Neural cell (in vitro differentiated cells): Measurements from ENCODE around the gene SFMBT1. TPM values are rescaled to one million over a fixed set of nuclear protein-coding genes. Genes with fewer than 3 reads are reported as not detected.

ENCODE experiments used
- H2AFZ ChIP-seq: fragments of 200-600, 300-800 bp; sonication (generic), shearing (Covaris generic); 2 replicates; pipeline ENCODE4 v1.6.0; 2014; ENCODE audit warnings: low read depth, mild to moderate bottlenecking, antibody characterized with exemption, low read length, moderate library complexity
- H3F3A ChIP-seq: fragments of 200-600 bp; shearing (Covaris generic); 2 replicates; pipeline ENCODE4 v1.6.1; 2016; ENCODE audit warnings: mild to moderate bottlenecking, moderate library complexity, mixed read lengths, antibody characterized with exemption, low read length; ENCODE audit not compliant: insufficient read depth, poor library complexity, severe bottlenecking
- H3K27ac ChIP-seq: fragments of 200-600, 300-800 bp; sonication (generic), shearing (Covaris generic); 2 replicates; pipeline ENCODE4 v1.5.1; 2014; ENCODE audit warnings: mild to moderate bottlenecking, low read length, moderate library complexity
- H3K27me3 ChIP-seq: fragments of 300-800, 200-600 bp; sonication (generic), shearing (Covaris generic); 2 replicates; pipeline ENCODE4 v1.6.0; 2014; ENCODE audit warnings: mild to moderate bottlenecking, low read depth, low read length, moderate library complexity; ENCODE audit not compliant: insufficient read depth
- H3K36me3 ChIP-seq: fragments of 300-800, 200-600 bp; sonication (generic), shearing (Covaris generic); 2 replicates; pipeline ENCODE4 v1.5.1; 2014; ENCODE audit warnings: mild to moderate bottlenecking, antibody characterized with exemption, low read length, moderate library complexity; ENCODE audit not compliant: insufficient read depth
- H3K4me2 ChIP-seq: fragments of 300-800, 200-600 bp; sonication (generic), shearing (Covaris generic); 2 replicates; pipeline ENCODE4 v1.6.0; 2014; ENCODE audit warnings: mild to moderate bottlenecking, low read length
- H3K4me3 ChIP-seq: fragments of 300-800, 200-600 bp; sonication (generic), shearing (Covaris generic); 2 replicates; pipeline ENCODE4 v1.5.1; 2014; ENCODE audit warnings: mild to moderate bottlenecking, low read length, moderate library complexity
- H3K79me2 ChIP-seq: fragments of 200-600 bp; shearing (Covaris generic); replicated peaks from 2 replicates; pipeline ENCODE4 v1.6.0; 2014; ENCODE audit warnings: mild to moderate bottlenecking, low read length, moderate library complexity; ENCODE audit not compliant: insufficient read depth
- H3K9ac ChIP-seq: fragments of 300-800, 200-600 bp; sonication (generic), shearing (Covaris generic); 2 replicates; pipeline ENCODE4 v1.6.1; 2016; ENCODE audit warnings: mild to moderate bottlenecking, low read length, mixed read lengths
- H3K9me2 ChIP-seq: fragments of 200-600 bp; shearing (Covaris generic); 2 replicates; pipeline ENCODE4 v1.6.1; 2016; ENCODE audit warnings: mild to moderate bottlenecking, low read length, mixed read lengths; ENCODE audit not compliant: insufficient read depth
- H3K9me3 ChIP-seq: fragments of 200-600, 300-800 bp; sonication (generic), shearing (Covaris generic); 2 replicates; pipeline ENCODE4 v1.6.1; 2016; ENCODE audit warnings: mild to moderate bottlenecking, mixed run types, low read length, moderate library complexity, mixed read lengths
- H4K20me1 ChIP-seq: fragments of 200-600 bp; shearing (Covaris generic); 2 replicates; pipeline ENCODE4 v1.6.1; 2016; ENCODE audit warnings: mild to moderate bottlenecking, mixed run types; ENCODE audit not compliant: insufficient read depth
- EP300 ChIP-seq: fragments of 450-650 bp; conservative IDR thresholded peaks from 2 replicates; pipeline ENCODE4 v1.6.1; 2014; ENCODE audit warnings: antibody characterized with exemption, mild to moderate bottlenecking, moderate library complexity; ENCODE audit not compliant: poor library complexity, severe bottlenecking
- EZH2 ChIP-seq: fragments of 200-600, 300-800 bp; shearing (Covaris generic), sonication (generic); IDR thresholded peaks from 2 replicates; pipeline ENCODE4 v1.6.1; 2014; ENCODE audit warnings: antibody characterized with exemption, low read length, borderline replicate concordance, mild to moderate bottlenecking; ENCODE audit not compliant: insufficient read depth, poor library complexity, severe bottlenecking
- MXI1 ChIP-seq: fragments of 450-650 bp; conservative IDR thresholded peaks from 2 replicates; pipeline ENCODE4 v1.6.1; 2014; ENCODE audit warnings: antibody characterized with exemption, mild to moderate bottlenecking; ENCODE audit not compliant: poor library complexity, severe bottlenecking
- POLR2AphosphoS5 ChIP-seq: IDR thresholded peaks from 2 replicates; pipeline ENCODE4 v1.6.1; 2012
- RAD21 ChIP-seq: fragments of 450-650 bp; conservative IDR thresholded peaks from 2 replicates; pipeline ENCODE4 v1.6.1; 2014; ENCODE audit warnings: antibody characterized with exemption, mild to moderate bottlenecking, moderate library complexity
- SMC3 ChIP-seq: fragments of 450-650 bp; conservative IDR thresholded peaks from 2 replicates; pipeline ENCODE4 v1.6.1; 2014; ENCODE audit warnings: antibody characterized with exemption, mild to moderate bottlenecking, moderate library complexity; ENCODE audit not compliant: poor library complexity
- TAF1 ChIP-seq: IDR thresholded peaks from 2 replicates; pipeline ENCODE4 v1.6.1; 2012; ENCODE audit warnings: low read depth
- polyA plus RNA-seq: library from polyadenylated mRNA; depleted of rRNA; stranded (reverse); fragments of >200 nt; gene quantifications from 2 replicates; pipeline ENCODE4 v1.2.3, GENCODE V29; 2014
- TF ChIP-seq, protein P1 (sequence below): fragments of 450-650 bp; IDR thresholded peaks from 2 replicates; pipeline ENCODE4 v1.5.1; 2014; ENCODE audit warnings: antibody characterized with exemption, mild to moderate bottlenecking, moderate library complexity; ENCODE audit not compliant: poor library complexity, severe bottlenecking
- TF ChIP-seq, protein P2 (sequence below): IDR thresholded peaks from 2 replicates; pipeline ENCODE4 v1.6.1; 2012; ENCODE audit warnings: borderline replicate concordance

Gene SFMBT1
- polyA plus RNA-seq, 1 donor from 2014 or later: 17.3 TPM

DNA sequence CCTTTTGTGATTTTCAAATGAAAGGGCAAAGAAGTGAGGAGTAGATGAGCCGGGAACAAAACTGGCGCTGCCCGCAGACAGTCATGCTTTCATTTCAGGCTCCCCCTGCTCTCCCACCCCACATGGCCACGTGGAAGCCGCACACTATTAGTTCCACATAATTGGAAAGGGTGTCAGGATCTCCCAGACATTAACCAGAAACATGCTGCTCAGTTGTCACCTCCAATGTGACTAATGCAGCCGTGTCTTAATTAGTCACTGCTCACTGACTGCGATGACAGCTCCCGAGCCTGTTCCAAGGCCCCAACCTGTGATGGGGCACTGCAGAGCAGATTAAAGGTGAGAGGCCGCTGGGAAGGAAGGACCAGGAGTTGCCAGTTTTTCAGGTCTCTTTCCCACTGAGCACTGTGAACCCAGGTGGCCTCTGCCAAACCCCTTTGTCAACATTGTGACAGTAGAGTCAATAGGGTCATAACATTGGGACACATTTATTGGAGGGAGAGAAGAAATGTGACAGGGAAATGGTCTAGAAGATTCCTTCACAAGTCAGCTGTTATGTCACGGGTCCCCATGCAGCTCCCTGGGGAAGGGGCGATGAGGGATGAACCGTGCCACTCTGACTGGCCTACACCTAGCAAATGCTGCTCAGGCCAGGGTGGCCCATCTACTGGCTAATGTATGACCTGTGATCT is 38.6 kb upstream of the SFMBT1 start:
- H3K27me3 ChIP-seq: no peaks in the 10 kb centered on the region
- no peak overlapping the region for H2AFZ ChIP-seq
- H3K9me3 ChIP-seq: no peaks in the 10 kb centered on the region
- no peak overlapping the region for H3K4me2 ChIP-seq
- no peaks in the 10 kb centered on the region for H3K79me2 ChIP-seq
- no peaks in the 10 kb centered on the region for H3K36me3 ChIP-seq
- no peaks in the 10 kb centered on the region for H3K9me2 ChIP-seq
- H3K27ac ChIP-seq: no peak overlapping the region
- TF ChIP-seq, protein P1, sequence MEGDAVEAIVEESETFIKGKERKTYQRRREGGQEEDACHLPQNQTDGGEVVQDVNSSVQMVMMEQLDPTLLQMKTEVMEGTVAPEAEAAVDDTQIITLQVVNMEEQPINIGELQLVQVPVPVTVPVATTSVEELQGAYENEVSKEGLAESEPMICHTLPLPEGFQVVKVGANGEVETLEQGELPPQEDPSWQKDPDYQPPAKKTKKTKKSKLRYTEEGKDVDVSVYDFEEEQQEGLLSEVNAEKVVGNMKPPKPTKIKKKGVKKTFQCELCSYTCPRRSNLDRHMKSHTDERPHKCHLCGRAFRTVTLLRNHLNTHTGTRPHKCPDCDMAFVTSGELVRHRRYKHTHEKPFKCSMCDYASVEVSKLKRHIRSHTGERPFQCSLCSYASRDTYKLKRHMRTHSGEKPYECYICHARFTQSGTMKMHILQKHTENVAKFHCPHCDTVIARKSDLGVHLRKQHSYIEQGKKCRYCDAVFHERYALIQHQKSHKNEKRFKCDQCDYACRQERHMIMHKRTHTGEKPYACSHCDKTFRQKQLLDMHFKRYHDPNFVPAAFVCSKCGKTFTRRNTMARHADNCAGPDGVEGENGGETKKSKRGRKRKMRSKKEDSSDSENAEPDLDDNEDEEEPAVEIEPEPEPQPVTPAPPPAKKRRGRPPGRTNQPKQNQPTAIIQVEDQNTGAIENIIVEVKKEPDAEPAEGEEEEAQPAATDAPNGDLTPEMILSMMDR: no peak
- TF ChIP-seq POLR2AphosphoS5 (peak; percentile 42), TAF1 (no peak)
- H3F3A ChIP-seq: no peaks in the 10 kb centered on the region
- H3K4me3 ChIP-seq: no peak overlapping the region
- H3K9ac ChIP-seq: no peak overlapping the region
- H4K20me1 ChIP-seq: no peaks in the 10 kb centered on the region

DNA sequence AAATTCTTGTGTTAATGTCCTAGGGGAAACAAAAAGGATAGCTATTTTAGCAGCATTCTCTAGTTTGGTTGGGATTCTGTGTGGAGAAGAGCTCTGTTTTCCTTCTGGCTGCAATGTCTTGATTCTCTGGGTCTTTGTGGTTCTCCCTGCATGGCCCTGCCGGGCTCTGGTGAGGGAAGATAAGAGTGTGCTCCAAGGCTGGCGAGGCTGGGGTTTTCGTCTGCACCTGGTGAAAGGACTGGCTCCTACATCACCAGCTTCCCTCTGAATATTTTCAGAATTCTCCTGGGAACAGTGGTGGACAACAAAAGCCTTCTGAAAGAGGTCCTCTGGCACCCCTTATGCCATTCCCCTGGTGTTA is 38.1 kb upstream of the SFMBT1 start:
- H2AFZ ChIP-seq: no peak overlapping the region

More for the DNA sequence above, 38.1 kb upstream of the SFMBT1 start:
- Histone ChIP-seq H4K20me1 (no peaks in the 10 kb centered on the region), H3F3A (no peaks in the 10 kb centered on the region), H3K9me2 (no peaks in the 10 kb centered on the region), H3K36me3 (no peaks in the 10 kb centered on the region), H3K9ac (no peak overlapping the region), H3K27me3 (no peaks in the 10 kb centered on the region), H3K4me3 (no peak overlapping the region), H3K4me2 (no peak overlapping the region), H3K9me3 (no peaks in the 10 kb centered on the region), H3K27ac (no peak overlapping the region), H3K79me2 (no peaks in the 10 kb centered on the region)
- TF ChIP-seq RAD21 (no peak), TAF1 (no peak), EP300 (no peak), EZH2 (no peak), MXI1 (no peak), POLR2AphosphoS5 (no peak), SMC3 (no peak)
- TF ChIP-seq, protein P2, sequence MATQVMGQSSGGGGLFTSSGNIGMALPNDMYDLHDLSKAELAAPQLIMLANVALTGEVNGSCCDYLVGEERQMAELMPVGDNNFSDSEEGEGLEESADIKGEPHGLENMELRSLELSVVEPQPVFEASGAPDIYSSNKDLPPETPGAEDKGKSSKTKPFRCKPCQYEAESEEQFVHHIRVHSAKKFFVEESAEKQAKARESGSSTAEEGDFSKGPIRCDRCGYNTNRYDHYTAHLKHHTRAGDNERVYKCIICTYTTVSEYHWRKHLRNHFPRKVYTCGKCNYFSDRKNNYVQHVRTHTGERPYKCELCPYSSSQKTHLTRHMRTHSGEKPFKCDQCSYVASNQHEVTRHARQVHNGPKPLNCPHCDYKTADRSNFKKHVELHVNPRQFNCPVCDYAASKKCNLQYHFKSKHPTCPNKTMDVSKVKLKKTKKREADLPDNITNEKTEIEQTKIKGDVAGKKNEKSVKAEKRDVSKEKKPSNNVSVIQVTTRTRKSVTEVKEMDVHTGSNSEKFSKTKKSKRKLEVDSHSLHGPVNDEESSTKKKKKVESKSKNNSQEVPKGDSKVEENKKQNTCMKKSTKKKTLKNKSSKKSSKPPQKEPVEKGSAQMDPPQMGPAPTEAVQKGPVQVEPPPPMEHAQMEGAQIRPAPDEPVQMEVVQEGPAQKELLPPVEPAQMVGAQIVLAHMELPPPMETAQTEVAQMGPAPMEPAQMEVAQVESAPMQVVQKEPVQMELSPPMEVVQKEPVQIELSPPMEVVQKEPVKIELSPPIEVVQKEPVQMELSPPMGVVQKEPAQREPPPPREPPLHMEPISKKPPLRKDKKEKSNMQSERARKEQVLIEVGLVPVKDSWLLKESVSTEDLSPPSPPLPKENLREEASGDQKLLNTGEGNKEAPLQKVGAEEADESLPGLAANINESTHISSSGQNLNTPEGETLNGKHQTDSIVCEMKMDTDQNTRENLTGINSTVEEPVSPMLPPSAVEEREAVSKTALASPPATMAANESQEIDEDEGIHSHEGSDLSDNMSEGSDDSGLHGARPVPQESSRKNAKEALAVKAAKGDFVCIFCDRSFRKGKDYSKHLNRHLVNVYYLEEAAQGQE: no peak
- TF ChIP-seq, protein P1: no peak
